DND-41 (cell line): ENCODE measurements around the gene MAB21L2.
"Not testable (repeated sequence)": the region's sequence is repeated elsewhere in the genome, so short reads cannot be mapped to it uniquely, and the experiment has no call there.

Experiments
- ATAC-seq: fragments of 200-7000 bp; cut with Tn5 transposase; 3 replicates; pipeline ENCODE4 v1.9.1; 2021; ENCODE audit warnings: low read depth; ENCODE audit not compliant: insufficient read depth
- DNase-seq: peaks from one replicate; pipeline ENCODE4 v3.0.0-alpha.2; 2020
- H2AFZ ChIP-seq: 2 replicates; pipeline ENCODE4 v1.6.0; 2012; ENCODE audit warnings: low read depth, low read length
- H3K27ac ChIP-seq: 2 replicates; pipeline ENCODE4 v1.5.1; 2012; ENCODE audit warnings: low read length, inconsistent platforms
- H3K27me3 ChIP-seq: fragments of 200-600 bp; sonication (generic); 2 replicates; pipeline ENCODE4 v1.6.0; 2012; ENCODE audit warnings: low read length, mild to moderate bottlenecking, inconsistent platforms; ENCODE audit not compliant: insufficient read depth, poor library complexity
- H3K36me3 ChIP-seq: 2 replicates; pipeline ENCODE4 v1.5.1; 2012; ENCODE audit warnings: low read length, inconsistent platforms; ENCODE audit not compliant: insufficient read depth
- H3K4me1 ChIP-seq: 2 replicates; pipeline ENCODE4 v1.5.1; 2012; ENCODE audit warnings: mild to moderate bottlenecking, low read length; ENCODE audit not compliant: insufficient read depth
- H3K4me2 ChIP-seq: 2 replicates; pipeline ENCODE4 v1.6.0; 2012; ENCODE audit warnings: mild to moderate bottlenecking, moderate library complexity, low read length, inconsistent platforms; ENCODE audit not compliant: insufficient read depth
- H3K4me3 ChIP-seq, 2 experiments: fragments of 200-600 bp in 1 of 2; shearing (Covaris generic) in 1 of 2; 2 replicates each; pipeline ENCODE4 v1.5.1; 2012 to 2016; ENCODE audit warnings: inconsistent platforms in 2 of 2, low read length in 2 of 2, mild to moderate bottlenecking in 2 of 2, low read depth in 1 of 2, moderate library complexity in 1 of 2
- H3K79me2 ChIP-seq: 2 replicates; pipeline ENCODE4 v1.6.0; 2012; ENCODE audit warnings: low read length, inconsistent platforms; ENCODE audit not compliant: insufficient read depth
- H3K9ac ChIP-seq: 2 replicates; pipeline ENCODE4 v1.6.0; 2012; ENCODE audit warnings: low read depth, mild to moderate bottlenecking, inconsistent platforms, low read length, moderate library complexity
- H3K9me3 ChIP-seq: 2 replicates; pipeline ENCODE4 v1.5.1; 2012; ENCODE audit warnings: low read length, moderate library complexity, mild to moderate bottlenecking, inconsistent platforms; ENCODE audit not compliant: insufficient read depth, severe bottlenecking
- H4K20me1 ChIP-seq: 2 replicates; pipeline ENCODE4 v1.6.0; 2012; ENCODE audit warnings: low read length; ENCODE audit not compliant: insufficient read depth
- CTCF ChIP-seq: IDR thresholded peaks from 2 replicates; pipeline ENCODE4 v1.5.1; 2012; ENCODE audit warnings: borderline replicate concordance, low read length, moderate library complexity, mild to moderate bottlenecking; ENCODE audit not compliant: poor library complexity, severe bottlenecking; ENCODE audit errors: extremely low read depth
- EZH2 ChIP-seq: IDR thresholded peaks from 3 replicates; pipeline ENCODE4 v1.6.1; 2012; ENCODE audit warnings: borderline replicate concordance, low read depth, mild to moderate bottlenecking, moderate library complexity, low read length, inconsistent platforms; ENCODE audit not compliant: severe bottlenecking

MAB21L2 gene

GRCh38 chr4:150562250-150562649 is 19.7 kb upstream of the MAB21L2 start:
- Histone ChIP-seq H3K36me3 (peaks cover 5% of the 10 kb centered on the region; the same call in 1 of the 2 replicates), H3K4me2 (no peak overlapping the region), H3K4me1 (no peaks in the 10 kb centered on the region), H2AFZ (no peak overlapping the region), H3K27me3 (no peaks in the 10 kb centered on the region), H3K4me3 (no peak overlapping the region), H3K27ac (no peak overlapping the region), H3K9ac (no peak overlapping the region), H3K79me2 (no peaks in the 10 kb centered on the region), H4K20me1 (no peaks in the 10 kb centered on the region), H3K9me3 (no peaks in the 10 kb centered on the region)
- DNase-seq, result no peak
- no peak for ATAC-seq
- TF ChIP-seq CTCF (no peak), EZH2 (no peak)

DNA sequence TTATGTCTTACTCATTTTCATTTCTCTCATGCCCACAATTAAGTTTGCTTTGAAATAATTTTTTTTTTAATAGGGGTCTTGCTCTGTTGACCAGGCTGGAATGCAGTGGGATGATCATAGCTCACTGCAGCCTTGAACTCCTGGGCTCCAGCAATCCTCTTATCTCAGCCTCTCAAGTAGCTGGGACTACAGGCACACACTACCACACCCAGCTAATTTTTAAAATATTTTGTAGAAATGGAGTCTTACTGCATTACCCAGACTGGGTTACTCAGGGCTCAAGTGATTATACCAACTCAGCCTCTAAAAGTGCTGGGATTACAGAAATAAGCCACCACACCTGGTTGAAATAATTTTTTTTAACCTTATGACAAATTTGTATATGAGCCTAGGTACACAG is 19.2 kb upstream of the MAB21L2 start:
- Histone ChIP-seq H2AFZ (no peak overlapping the region), H4K20me1 (no peaks in the 10 kb centered on the region), H3K9ac (no peak overlapping the region), H3K4me1 (no peaks in the 10 kb centered on the region), H3K4me3 (no peak overlapping the region), H3K9me3 (no peaks in the 10 kb centered on the region), H3K27ac (no peak overlapping the region), H3K36me3 (peaks cover 5% of the 10 kb centered on the region; the same call in 1 of the 2 replicates), H3K79me2 (no peaks in the 10 kb centered on the region), H3K4me2 (no peak overlapping the region), H3K27me3 (no peaks in the 10 kb centered on the region)
- TF ChIP-seq CTCF, result no peak
- no peak for TF ChIP-seq EZH2
- no peak for DNase-seq
- no peak for ATAC-seq

DNA sequence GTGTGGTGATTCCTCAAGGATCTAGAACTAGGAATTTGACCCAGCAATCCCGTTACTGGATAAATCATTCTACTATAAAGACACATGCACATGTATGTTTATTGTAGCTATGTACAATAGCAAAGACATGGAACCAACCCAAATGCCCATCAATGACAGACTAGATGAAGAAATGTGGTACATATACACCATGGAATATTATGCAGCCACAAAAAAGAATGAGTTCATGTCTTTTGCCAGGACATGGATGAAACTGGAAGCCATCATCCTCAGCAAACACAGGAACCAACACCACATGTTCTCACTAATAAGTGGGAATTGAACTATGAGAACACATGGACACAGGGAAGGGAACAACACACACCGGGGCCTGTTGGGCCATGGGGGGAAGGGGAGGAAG is 17.0 kb upstream of the MAB21L2 start:
- H3K9ac ChIP-seq, ATAC-seq, H3K4me1 ChIP-seq, DNase-seq, H3K9me3 ChIP-seq, H3K27me3 ChIP-seq, H3K27ac ChIP-seq, H2AFZ ChIP-seq, H3K4me3 ChIP-seq, H3K4me2 ChIP-seq, H3K36me3 ChIP-seq, H3K79me2 ChIP-seq, H4K20me1 ChIP-seq: not testable (repeated sequence)

DNA sequence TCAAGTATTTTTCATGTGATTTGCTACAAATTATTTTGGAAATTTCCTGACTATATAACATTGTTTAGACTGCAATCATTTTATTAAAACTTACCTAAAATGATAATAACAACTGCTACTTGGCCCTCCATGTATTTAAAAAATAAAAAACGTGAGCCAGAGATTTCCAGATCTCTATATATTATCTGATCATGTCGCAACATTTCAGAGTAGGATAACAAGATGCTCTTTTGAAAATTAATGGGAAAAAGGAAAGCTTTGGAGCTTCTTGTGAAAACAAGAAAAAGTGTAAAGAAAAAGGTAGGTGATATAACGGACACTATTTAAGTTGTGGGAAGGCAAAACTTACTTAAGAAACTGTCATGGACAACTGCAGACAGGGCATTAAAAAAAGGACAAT is 14.9 kb upstream of the MAB21L2 start:
- DNase-seq (no peak), ATAC-seq (no peak)
- Histone ChIP-seq H4K20me1 (no peaks in the 10 kb centered on the region), H3K4me2 (no peak overlapping the region), H3K9ac (no peak overlapping the region), H3K4me3 (no peak overlapping the region), H2AFZ (no peak overlapping the region), H3K9me3 (no peaks in the 10 kb centered on the region), H3K4me1 (no peaks in the 10 kb centered on the region), H3K27me3 (no peaks in the 10 kb centered on the region), H3K79me2 (no peaks in the 10 kb centered on the region), H3K36me3 (peaks cover 5% of the 10 kb centered on the region; the same call in 1 of the 2 replicates), H3K27ac (no peak overlapping the region)
- TF ChIP-seq EZH2, result no peak
- TF ChIP-seq CTCF, result no peak
